CD4-positive, alpha-beta T cell (primary cell): Measurements from ENCODE around the gene TAX1BP1. TPM values are rescaled to one million over a fixed set of nuclear protein-coding genes. Genes with fewer than 3 reads are reported as not detected.

ENCODE experiments used
- ATAC-seq: fragments of 200-7000 bp; cut with Tn5 transposase; one replicate; pipeline ENCODE4 v1.10.0; 2022; ENCODE audit warnings: mild to moderate bottlenecking; ENCODE audit not compliant: poor library complexity
- CTCF ChIA-PET: fragments of 350-600 bp; sonication (Branson Sonifier 250); formaldehyde crosslinking; loops from one replicate; lab custom pipeline; 2021; ENCODE audit warnings: antibody characterized with exemption, inconsistent platforms; lab: Charles Lee
- POLR2A ChIA-PET: fragments of 350-600 bp; sonication (Branson Sonifier 250); formaldehyde crosslinking; loops from one replicate; lab custom pipeline; 2021; ENCODE audit warnings: antibody characterized with exemption, inconsistent platforms; lab: Charles Lee
- DNase-seq, 14 experiments: peaks; one replicate each; pipeline ENCODE4 v3.0.0-alpha.2; 2013 to 2020; ENCODE audit warnings: mixed read lengths in 2 of 14
- H3K27ac ChIP-seq, 2 donors: one replicate each; pipeline versions ENCODE4 v1.5.1 to v1.7.0; 2013; ENCODE audit warnings: low read length in 2 of 2, low read depth in 1 of 2, mild to moderate bottlenecking in 1 of 2
- H3K27me3 ChIP-seq, 2 experiments: 1 replicate in 1 of 2; 2 replicates in 1 of 2; pipeline versions ENCODE4 v1.6.1 to v1.7.0; 2013; ENCODE audit warnings: low read length in 2 of 2, control low read depth in 1 of 2, mild to moderate bottlenecking in 1 of 2, moderate library complexity in 1 of 2; ENCODE audit not compliant: insufficient read depth in 2 of 2, control insufficient read depth in 1 of 2
- H3K36me3 ChIP-seq: one replicate; pipeline ENCODE4 v1.6.1; 2013; ENCODE audit warnings: low read length, control low read depth; ENCODE audit not compliant: insufficient read depth
- H3K4me1 ChIP-seq: one replicate; pipeline ENCODE4 v1.6.1; 2013; ENCODE audit warnings: low read length, control low read depth; ENCODE audit not compliant: insufficient read depth
- H3K4me3 ChIP-seq: one replicate; pipeline ENCODE4 v1.5.1; 2013; ENCODE audit warnings: mild to moderate bottlenecking, low read length, moderate library complexity
- H3K9me3 ChIP-seq, 2 experiments: 1 replicate in 1 of 2; 2 replicates in 1 of 2; pipeline versions ENCODE4 v1.6.1 to v1.7.0; 2013; ENCODE audit warnings: low read length in 2 of 2, mild to moderate bottlenecking in 2 of 2, control low read depth in 1 of 2, moderate library complexity in 1 of 2; ENCODE audit not compliant: control insufficient read depth in 1 of 2, insufficient read depth in 1 of 2
- H3K27ac Mint-ChIP-seq: one replicate; pipeline ENCODE4 v1.8.0; 2020; ENCODE audit warnings: mixed read lengths
- H3K27me3 Mint-ChIP-seq: one replicate; pipeline ENCODE4 v1.8.0; 2021; ENCODE audit warnings: mixed read lengths
- H3K36me3 Mint-ChIP-seq: one replicate; pipeline ENCODE4 v1.8.0; 2021; ENCODE audit warnings: low read depth, mixed read lengths
- H3K4me1 Mint-ChIP-seq: one replicate; pipeline ENCODE4 v1.8.0; 2021; ENCODE audit warnings: low read depth, mixed read lengths
- H3K4me3 Mint-ChIP-seq: one replicate; pipeline ENCODE4 v1.8.0; 2020; ENCODE audit warnings: mild to moderate bottlenecking, mixed read lengths
- H3K9me3 Mint-ChIP-seq: one replicate; pipeline ENCODE4 v1.8.0; 2020; ENCODE audit warnings: mixed read lengths
- CTCF ChIP-seq: fragments of 200-600 bp; IDR thresholded peaks from one replicate; pipeline ENCODE4 v1.8.0; 2022; ENCODE audit warnings: antibody characterized with exemption, mild to moderate bottlenecking
- intact Hi-C, 2 experiments: fragments of 100-400 bp; cut with DNase I in 1 of 2; cut with micrococcal nuclease in 1 of 2; formaldehyde crosslinking; loops; one replicate each; pipeline versions ENCODE4 v1.15.1 to v1.9.0; 2023 to 2025; cut with DNase I, micrococcal nuclease
- total RNA-seq, 174 experiments: library from RNA in 2 of 174; stranded (reverse) in 2 of 174; gene quantifications; one replicate each; pipeline ENCODE4 v1.2.3 and lab custom pipeline; 2021 to 2026

Gene TAX1BP1
- total RNA-seq, 2 experiments from 2014 or later: 115 TPM

- H3K4me3 ChIP-seq: no peak overlapping the region
- TF ChIP-seq CTCF: no peak
- ChIA-PET POLR2A (no interaction called here), CTCF (no interaction called here)
- Mint-ChIP-seq H3K27ac (no peak overlapping the region), H3K4me3 (no peak overlapping the region), H3K9me3 (no peaks in the 10 kb centered on the region), H3K4me1 (no peaks in the 10 kb centered on the region), H3K36me3 (no peaks in the 10 kb centered on the region), H3K27me3 (no peaks in the 10 kb centered on the region)
- H3K36me3 ChIP-seq: no peaks in the 10 kb centered on the region
- ATAC-seq: no peak
- intact Hi-C loops: no loop called here
- H3K27me3 ChIP-seq: no peaks in the 10 kb centered on the region
- H3K9me3 ChIP-seq: no peaks in the 10 kb centered on the region
- no peaks in the 10 kb centered on the region for H3K4me1 ChIP-seq
- DNase-seq: no peak
- H3K27ac ChIP-seq: no peak overlapping the region
Observed at GRCh38 chr7:27871866-27872265, 131.9 kb downstream of the TAX1BP1 start.

GRCh38 chr7:27872356-27873275 lies 132.7 kb downstream of the TAX1BP1 start:
- no peak for DNase-seq
- no peak overlapping the region for H3K4me3 ChIP-seq
- Mint-ChIP-seq H3K36me3 (no peaks in the 10 kb centered on the region), H3K4me3 (no peak overlapping the region), H3K9me3 (no peaks in the 10 kb centered on the region), H3K27ac (no peak overlapping the region), H3K27me3 (no peaks in the 10 kb centered on the region), H3K4me1 (no peaks in the 10 kb centered on the region)
- H3K36me3 ChIP-seq: no peaks in the 10 kb centered on the region
- no peak for TF ChIP-seq CTCF
- H3K27ac ChIP-seq: no peak overlapping the region
- intact Hi-C loops: no loop called here
- H3K9me3 ChIP-seq: no peaks in the 10 kb centered on the region
- ChIA-PET POLR2A (no interaction called here), CTCF (no interaction called here)
- ATAC-seq: no peak
- H3K27me3 ChIP-seq: no peaks in the 10 kb centered on the region
- no peaks in the 10 kb centered on the region for H3K4me1 ChIP-seq

- ChIA-PET POLR2A (no interaction called here), CTCF (no interaction called here)
- no peak for TF ChIP-seq CTCF
- Histone ChIP-seq H3K9me3 (no peaks in the 10 kb centered on the region), H3K27ac (no peak overlapping the region), H3K4me1 (no peaks in the 10 kb centered on the region), H3K4me3 (no peak overlapping the region), H3K36me3 (no peaks in the 10 kb centered on the region), H3K27me3 (no peaks in the 10 kb centered on the region)
- Mint-ChIP-seq H3K9me3 (no peaks in the 10 kb centered on the region), H3K36me3 (no peaks in the 10 kb centered on the region), H3K27me3 (no peaks in the 10 kb centered on the region), H3K4me1 (no peaks in the 10 kb centered on the region), H3K27ac (no peak overlapping the region), H3K4me3 (no peak overlapping the region)
- DNase-seq: no peak
- no peak for ATAC-seq
- intact Hi-C loops: no loop called here
Observed at GRCh38 chr7:27873981-27874957, 134.3 kb downstream of the TAX1BP1 start.
